Right cardiac atrium (tissue), 5 donors: ENCODE results near the gene GET3. TPM values are rescaled to one million over a fixed set of nuclear protein-coding genes. Genes with fewer than 3 reads are reported as not detected.

Source experiments
- ATAC-seq, 2 donors: fragments of 200-7000 bp; cut with Tn5 transposase; one replicate each; pipeline versions ENCODE4 v1.8.0 to v1.9.1; 2020; ENCODE audit warnings: moderate library complexity in 2 of 2, mild to moderate bottlenecking in 1 of 2
- DNase-seq, 3 donors: peaks; one replicate each; pipeline ENCODE4 v3.0.0-alpha.2; 2020
- H3K27ac ChIP-seq: one replicate; pipeline ENCODE4 v1.5.1; 2013; ENCODE audit warnings: mild to moderate bottlenecking, low read length, control low read depth, moderate library complexity
- H3K27me3 ChIP-seq: one replicate; pipeline ENCODE4 v1.6.1; 2013; ENCODE audit not compliant: control insufficient read depth, insufficient read depth
- H3K4me1 ChIP-seq: one replicate; pipeline ENCODE4 v1.6.1; 2013; ENCODE audit warnings: low read length; ENCODE audit not compliant: control insufficient read depth, insufficient read depth
- H3K4me3 ChIP-seq: one replicate; pipeline ENCODE4 v1.5.1; 2013; ENCODE audit warnings: low read length, control low read depth
- H3K9me3 ChIP-seq: one replicate; pipeline ENCODE4 v1.6.1; 2013; ENCODE audit warnings: low read length; ENCODE audit not compliant: control insufficient read depth
- WGBS: extraction: QIAGEN DNeasy Blood & Tissue Kit; methylation state at CpG from one replicate; pipeline ENCODE4 v1.1.7; 2013; 5-methylcytosine and 5-hydroxymethylcytosine counted together
- intact Hi-C, 4 donors: fragments of 100-400 bp; cut with DNase I; formaldehyde crosslinking; loops; one replicate each; pipeline versions ENCODE4 v1.11.0 to v1.14.0; 2022 to 2023
- polyA plus RNA-seq: library from polyadenylated mRNA; stranded (reverse); fragments of 200-250 nt; gene quantifications from one replicate; pipeline ENCODE4 v1.2.3, GENCODE V29; 2013
- total RNA-seq, 4 donors: library from RNA; stranded (reverse); fragmentation: NEBNext Ultra II Directional; extraction: Animal tissue kit (Norgen Biotek cat#: 25700); gene quantifications; one replicate each; pipeline ENCODE4 v1.2.1, GENCODE V29; 2021
- donor health status: healthy with polysubstance abuse.
- donor health status: DM: no; HTN: yes; CAD: no.
- donor health status: DM: no; HTN: no; CAD: no.
- donor health status: DM: no; HTN: yes; CAD: no; lungs with severe emphysema.
- donor health status: DM: yes; HTN: yes; CAD: no.

The GET3 gene
- total and polyA plus RNA-seq, 5 donors, result 49.7 to 87.2 (median 58.2) TPM

DNA sequence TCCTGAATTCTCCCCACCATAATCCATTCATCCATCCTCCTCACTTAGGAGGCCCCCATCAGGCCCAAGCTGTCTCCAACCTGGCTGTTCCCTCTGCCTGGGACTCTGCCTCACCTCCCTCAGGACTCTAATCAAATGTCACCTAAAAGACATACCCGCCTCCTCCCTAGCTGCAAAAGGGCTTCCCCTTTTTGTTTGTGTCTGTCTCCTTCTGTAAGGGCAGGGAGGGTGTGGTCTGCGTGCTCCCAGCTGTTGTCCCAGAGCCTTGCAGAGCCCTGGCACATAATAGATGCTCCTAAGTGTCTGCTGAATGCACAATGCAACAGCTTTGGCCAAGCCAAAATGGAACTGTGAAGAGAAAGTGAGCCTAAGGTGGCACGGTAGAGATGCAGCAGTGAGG, 7.2 kb upstream of the GET3 start:
- Histone ChIP-seq H3K27me3 (no peaks in the 10 kb centered on the region), H3K27ac (no peak overlapping the region), H3K4me3 (no peak overlapping the region), H3K9me3 (no peaks in the 10 kb centered on the region), H3K4me1 (no peaks in the 10 kb centered on the region)
- 73% methylated on average over 3 of the region's 3 CpGs for WGBS
- intact Hi-C loops, result no loop called here
- no peak for DNase-seq
- ATAC-seq, result no peak

DNA sequence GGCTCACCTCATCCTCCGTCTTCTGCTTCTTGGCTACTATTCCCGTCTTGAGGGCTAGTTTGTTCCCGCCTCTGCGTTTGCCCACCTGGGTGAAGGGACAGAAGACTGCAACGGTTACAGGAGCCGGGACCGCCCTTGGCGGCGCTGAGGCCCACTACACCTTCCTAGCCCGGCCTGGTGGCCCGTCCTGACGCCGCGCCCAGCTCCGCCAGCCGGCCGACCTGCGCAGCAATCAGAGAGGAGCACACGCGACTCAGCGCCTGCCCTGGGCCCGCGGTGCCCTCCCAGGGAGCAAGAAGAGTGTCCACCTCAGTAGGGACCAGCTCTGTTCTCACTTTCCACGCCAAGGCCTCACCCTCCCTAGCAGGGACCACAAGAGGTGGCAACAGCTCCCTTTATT, 6.0 kb upstream of the GET3 start:
- intact Hi-C loops, result no loop called here
- H3K9me3 ChIP-seq, result no peaks in the 10 kb centered on the region
- 90% methylated on average over 24 of the region's 24 CpGs for WGBS

DNA sequence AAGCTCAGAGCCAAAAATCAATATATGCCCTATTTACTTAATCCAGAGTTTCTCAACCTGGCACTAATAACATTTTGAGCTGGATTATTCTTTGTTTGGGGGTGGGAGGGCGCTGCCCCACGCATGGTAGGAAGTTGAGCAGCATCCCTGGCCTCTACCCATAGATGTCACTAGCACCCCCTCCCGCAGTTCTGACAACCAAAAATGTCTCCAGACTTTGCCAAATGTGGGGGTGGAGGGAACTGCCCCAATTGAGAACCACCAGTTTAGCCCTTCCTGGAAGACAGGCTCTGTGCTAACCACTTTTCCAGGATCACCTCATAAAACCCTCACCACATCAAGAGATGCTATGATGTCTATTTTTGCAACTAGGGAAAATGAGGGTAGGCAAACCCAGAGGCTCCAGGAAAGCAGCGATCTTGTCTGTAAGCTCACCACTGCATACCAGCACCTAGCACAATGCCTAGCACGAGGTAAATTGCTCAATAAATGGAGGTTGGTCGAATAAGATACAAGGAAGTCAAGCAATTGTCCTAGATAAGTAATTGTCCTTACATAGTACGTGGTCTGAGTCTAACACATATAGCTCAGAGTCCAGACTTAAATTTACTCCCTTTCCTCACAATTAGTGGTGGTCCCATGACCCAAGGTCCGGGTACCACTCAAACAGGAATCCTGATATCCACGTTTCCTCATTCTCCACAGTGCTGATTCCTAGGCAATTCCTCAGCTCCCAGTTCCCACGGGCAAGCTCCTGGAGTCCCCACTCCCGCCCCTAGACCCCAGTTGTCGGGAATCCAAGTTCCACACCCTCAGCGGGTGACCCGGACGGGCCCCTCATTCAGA, 3.7 kb upstream of the GET3 start:
- Histone ChIP-seq H3K4me3 (peak overlapping the region; percentile 96), H3K27ac (peak overlapping the region; percentile 90), H3K4me1 (peaks cover 9% of the 10 kb centered on the region), H3K9me3 (no peaks in the 10 kb centered on the region), H3K27me3 (no peaks in the 10 kb centered on the region)
- WGBS, result under 1% methylated on average over 15 of the region's 15 CpGs
- DNase-seq (no peak), ATAC-seq (no peak)
- intact Hi-C loops, result no loop called here

More for the DNA sequence above, 6.0 kb upstream of the GET3 start:
- no peak for DNase-seq
- H3K27me3 ChIP-seq, result no peaks in the 10 kb centered on the region
- no peak for ATAC-seq
- H3K4me3 ChIP-seq, result no peak overlapping the region
- H3K4me1 ChIP-seq, result peaks cover under 1% of the 10 kb centered on the region
- H3K27ac ChIP-seq, result no peak overlapping the region

DNA sequence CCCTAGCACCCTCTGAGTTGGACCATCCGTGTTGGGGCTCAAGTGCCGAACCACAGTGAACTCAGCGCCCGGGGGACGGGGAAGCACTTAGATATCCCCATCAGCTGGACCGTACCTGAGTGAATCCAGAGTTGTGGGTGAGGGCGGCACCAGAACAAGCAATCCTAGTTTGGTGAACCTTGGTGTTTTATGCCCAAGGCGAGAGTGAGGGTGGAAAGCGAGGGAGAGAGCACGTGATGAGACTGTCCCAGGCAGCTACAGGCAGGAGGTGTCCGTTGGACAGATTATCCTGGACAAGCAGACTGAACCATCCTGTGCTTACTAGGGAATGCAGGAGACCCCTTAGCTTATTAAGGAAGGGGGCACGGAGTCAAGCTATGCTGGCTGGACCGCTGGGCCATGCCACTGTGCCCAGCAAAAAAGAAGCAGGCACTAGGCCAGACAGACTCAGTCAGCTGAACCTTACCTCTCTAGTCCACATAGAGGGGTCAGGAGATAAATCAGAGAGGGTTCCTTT, 596 bp downstream of the GET3 start:
- 14% methylated on average over 13 of the region's 13 CpGs for WGBS
- intact Hi-C loops, result no loop called here
- H3K4me1 ChIP-seq, result peaks cover 9% of the 10 kb centered on the region
- DNase-seq, result peak in 1 of 3 donors; percentile 62
- H3K4me3 ChIP-seq, result peak overlapping the region; percentile 67
- H3K27ac ChIP-seq, result no peak overlapping the region
- no peaks in the 10 kb centered on the region for H3K9me3 ChIP-seq
- no peaks in the 10 kb centered on the region for H3K27me3 ChIP-seq
- ATAC-seq, result no peak

DNA sequence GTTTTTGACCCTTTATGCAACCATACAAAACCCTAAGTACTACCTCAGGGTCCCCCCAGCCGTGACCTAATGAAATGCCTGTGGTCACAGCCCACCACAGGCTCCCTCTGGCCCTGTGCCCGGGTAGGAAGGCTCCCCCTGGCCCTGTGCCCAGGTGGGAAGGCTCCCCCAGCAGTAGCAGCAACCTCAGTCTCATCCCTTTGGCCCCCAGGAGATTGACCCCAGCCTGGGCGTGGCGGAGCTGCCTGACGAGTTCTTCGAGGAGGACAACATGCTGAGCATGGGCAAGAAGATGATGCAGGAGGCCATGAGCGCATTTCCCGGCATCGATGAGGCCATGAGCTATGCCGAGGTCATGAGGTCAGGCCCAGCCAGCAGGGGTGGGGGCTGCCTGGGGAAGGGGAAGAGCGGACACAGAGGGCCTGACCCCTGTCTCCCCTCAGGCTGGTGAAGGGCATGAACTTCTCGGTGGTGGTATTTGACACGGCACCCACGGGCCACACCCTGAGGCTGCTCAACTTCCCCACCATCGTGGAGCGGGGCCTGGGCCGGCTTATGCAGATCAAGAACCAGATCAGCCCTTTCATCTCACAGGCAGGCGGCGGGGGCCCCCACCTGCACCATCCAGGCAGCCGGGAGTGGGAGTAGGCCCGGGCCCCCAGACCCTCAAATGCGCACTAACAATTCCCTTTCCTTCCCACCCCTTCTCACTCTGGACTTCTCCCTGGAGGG, 8.0 kb downstream of the GET3 start:
- WGBS, result 81% methylated on average over 22 of the region's 22 CpGs
- H3K4me3 ChIP-seq, result no peak overlapping the region
- intact Hi-C loops, result no loop called here
- DNase-seq (no peak), ATAC-seq (no peak)
- H3K27ac ChIP-seq, result no peak overlapping the region
- no peaks in the 10 kb centered on the region for H3K4me1 ChIP-seq
- no peaks in the 10 kb centered on the region for H3K27me3 ChIP-seq
- H3K9me3 ChIP-seq, result no peaks in the 10 kb centered on the region

DNA sequence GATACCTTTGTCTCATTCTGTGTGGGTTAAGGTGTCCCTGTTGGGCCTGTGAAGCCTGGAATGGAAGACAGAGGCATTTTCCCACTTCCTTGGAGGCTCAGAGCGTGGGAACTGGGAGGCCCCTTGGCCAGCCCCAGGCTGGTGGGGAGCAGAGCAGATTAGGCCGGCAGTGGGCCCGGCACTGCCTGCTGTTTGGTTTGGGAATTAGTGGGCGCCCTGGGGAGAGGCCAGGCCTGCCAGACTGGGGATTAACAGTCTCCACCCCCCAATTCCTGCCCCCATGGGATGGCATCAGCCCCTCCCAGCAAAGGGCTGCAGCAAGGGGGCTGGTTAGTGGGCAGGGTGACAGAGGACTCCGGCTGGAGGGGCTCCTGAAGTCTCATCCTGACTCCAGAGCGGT, 11.2 kb downstream of the GET3 start:
- Histone ChIP-seq H3K27me3 (no peaks in the 10 kb centered on the region), H3K27ac (no peak overlapping the region), H3K9me3 (no peaks in the 10 kb centered on the region), H3K4me3 (no peak overlapping the region), H3K4me1 (no peaks in the 10 kb centered on the region)
- ATAC-seq, result no peak
- intact Hi-C loops, result no loop called here
- WGBS, result 62% methylated on average over 6 of the region's 6 CpGs
- no peak for DNase-seq

DNA sequence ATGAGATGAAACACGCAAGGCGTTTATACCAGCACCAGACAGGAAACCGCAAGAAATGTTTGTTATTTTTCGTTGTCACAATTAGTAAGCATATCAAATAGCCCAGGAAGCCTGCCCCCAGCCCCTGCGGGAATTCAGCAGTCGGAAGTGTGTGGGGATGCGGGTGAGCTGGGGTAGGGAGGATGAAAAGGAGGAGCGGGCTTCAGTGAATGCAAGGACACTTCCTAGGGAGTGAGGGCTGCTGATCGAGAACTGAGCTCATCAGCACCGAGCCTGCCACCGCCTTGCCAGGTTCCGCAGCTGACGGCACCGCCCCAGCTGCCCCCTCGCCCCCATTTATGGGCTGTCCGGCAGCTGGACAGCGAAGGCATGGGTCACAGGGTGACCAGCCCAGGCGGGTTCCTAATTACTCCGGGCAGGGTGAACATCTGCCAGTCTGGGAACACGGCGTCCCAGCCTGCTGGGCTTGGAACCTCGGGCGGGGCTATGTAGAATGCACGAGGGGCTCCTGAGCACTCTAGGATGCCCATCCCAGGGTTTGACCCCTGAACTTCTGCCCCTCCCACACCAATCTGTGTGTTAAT, 12.7 kb downstream of the GET3 start:
- DNase-seq (no peak), ATAC-seq (no peak)
- WGBS, result 38% methylated on average over 24 of the region's 24 CpGs
- no peaks in the 10 kb centered on the region for H3K4me1 ChIP-seq
- intact Hi-C loops, result no loop called here
- H3K9me3 ChIP-seq, result no peaks in the 10 kb centered on the region
- no peak overlapping the region for H3K4me3 ChIP-seq
- no peaks in the 10 kb centered on the region for H3K27me3 ChIP-seq
- no peak overlapping the region for H3K27ac ChIP-seq

DNA sequence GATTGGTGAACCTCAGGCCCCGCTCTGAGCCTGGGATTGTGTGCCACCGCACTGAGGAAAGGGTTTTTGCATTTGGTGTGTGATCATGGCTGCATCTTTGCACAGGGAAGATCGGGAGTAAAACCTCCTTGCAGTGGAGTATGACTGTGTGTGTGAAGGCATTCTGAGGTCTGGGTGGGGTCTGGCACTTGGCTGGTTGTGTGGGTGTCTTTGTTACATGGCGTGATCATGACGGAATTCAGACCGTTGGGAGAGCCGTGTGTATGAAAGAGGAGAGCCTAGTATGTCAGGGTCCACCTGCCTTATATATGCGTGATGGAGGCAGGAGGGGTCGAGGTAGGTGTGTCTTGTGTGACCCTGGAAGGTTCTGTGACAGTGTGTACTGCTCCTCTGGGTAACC, 13.6 kb downstream of the GET3 start:
- no peaks in the 10 kb centered on the region for H3K9me3 ChIP-seq
- H3K4me3 ChIP-seq, result no peak overlapping the region
- intact Hi-C loops, result no loop called here
- no peak for DNase-seq
- H3K4me1 ChIP-seq, result no peaks in the 10 kb centered on the region
- no peaks in the 10 kb centered on the region for H3K27me3 ChIP-seq
- no peak overlapping the region for H3K27ac ChIP-seq
- WGBS, result 67% methylated on average over 9 of the region's 9 CpGs
- ATAC-seq, result no peak

DNA sequence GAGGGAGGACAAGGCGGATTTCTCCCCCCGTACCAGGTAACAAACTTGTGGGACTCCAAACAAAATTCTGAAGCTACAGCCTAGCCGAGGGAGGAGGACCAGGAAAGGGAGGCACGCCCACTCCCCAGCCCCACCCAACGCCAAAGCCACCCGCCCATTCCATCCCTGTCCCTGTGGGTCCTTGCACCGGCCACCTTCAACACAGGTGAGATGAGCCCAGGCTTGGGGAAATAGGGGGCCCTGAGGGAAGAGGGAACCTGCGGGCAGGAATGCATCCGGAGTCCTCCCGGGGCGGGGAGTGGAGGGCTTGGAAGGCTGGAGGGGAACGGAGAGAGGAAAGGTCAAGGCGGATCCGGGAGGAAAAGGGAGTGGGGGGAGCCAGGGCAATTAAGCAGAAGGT, 14.3 kb downstream of the GET3 start, which contains the start of gene BEST2:
TSS of gene BEST2 (plus strand) at position 157 of the 400 bp plus-strand sequence. CDS start 802 bp downstream, outside the sequence.
- ATAC-seq (no peak), DNase-seq (no peak)
- Histone ChIP-seq H3K27ac (no peak within 1 kb of the TSS), H3K27me3 (no peaks in the 10 kb centered on the region), H3K9me3 (no peaks in the 10 kb centered on the region), H3K4me1 (no peaks in the 10 kb centered on the region), H3K4me3 (no peak within 1 kb of the TSS)
- 49% methylated on average over 14 of the region's 14 CpGs for WGBS
- intact Hi-C loops, result no loop called here

DNA sequence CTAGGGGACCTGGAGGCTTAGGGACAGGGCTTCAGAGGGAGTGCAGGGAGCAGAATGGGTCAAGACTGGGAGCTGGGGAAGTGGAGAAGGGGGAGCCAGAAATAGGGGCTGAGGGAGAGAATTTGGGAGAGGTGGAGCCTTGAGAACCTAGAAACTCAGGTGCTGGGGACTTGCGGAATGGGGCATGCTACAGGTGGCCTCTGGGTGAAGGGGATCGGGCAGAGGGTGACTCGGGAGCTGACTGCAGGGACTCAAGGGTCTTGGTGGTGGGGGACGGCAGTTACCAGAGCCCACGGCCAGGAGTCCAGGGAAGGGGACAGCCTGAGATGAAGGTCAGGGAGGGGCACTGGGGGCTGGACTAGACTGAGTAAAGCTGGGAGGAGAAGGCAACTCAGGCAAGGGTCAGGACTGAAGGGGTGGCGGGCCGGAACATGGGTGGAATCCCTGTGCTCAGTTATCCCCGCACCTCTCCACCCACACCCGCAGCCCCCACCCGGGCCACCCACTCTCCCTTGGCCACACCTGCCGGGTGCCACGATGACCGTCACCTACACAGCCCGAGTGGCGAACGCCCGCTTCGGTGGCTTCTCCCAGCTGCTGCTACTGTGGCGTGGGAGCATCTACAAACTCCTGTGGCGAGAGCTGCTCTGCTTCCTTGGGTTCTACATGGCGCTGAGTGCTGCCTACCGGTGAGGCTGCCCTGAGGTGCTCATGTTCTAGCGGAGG, 14.9 kb downstream of the GET3 start:
- no peaks in the 10 kb centered on the region for H3K9me3 ChIP-seq
- no peak overlapping the region for H3K4me3 ChIP-seq
- no peaks in the 10 kb centered on the region for H3K4me1 ChIP-seq
- ATAC-seq, result no peak
- 80% methylated on average over 23 of the region's 23 CpGs for WGBS
- intact Hi-C loops, result no loop called here
- H3K27me3 ChIP-seq, result no peaks in the 10 kb centered on the region
- no peak overlapping the region for H3K27ac ChIP-seq
- DNase-seq, result no peak
